ENCODE results near the gene ALPI. TPM values are rescaled to one million over a fixed set of nuclear protein-coding genes. Genes with fewer than 3 reads are reported as not detected.

Gene ALPI
- total RNA-seq, 1 experiment from 2014 or later = not detected

GRCh38 chr2:232466221-232466620, 10.3 kb downstream of the ALPI start:
- no TSS peak for BruUV-seq (replicated peaks)
- ChIA-PET POLR2A (ENCODE audit: unreplicated experiment) (no interaction called here), CTCF (no interaction called here)
- no peaks in the 10 kb centered on the region for H3K4me1 ChIP-seq (replicated peaks; ENCODE audit: insufficient read depth)
- no peak overlapping the region for H3K4me2 ChIP-seq
- no peak overlapping the region for H3K4me3 ChIP-seq
- H3K27ac ChIP-seq = no peak overlapping the region
- no peaks in the 10 kb centered on the region for H4K20me1 ChIP-seq (ENCODE audit: insufficient read depth)
- H3K36me3 ChIP-seq (ENCODE audit: low read depth) = no peaks in the 10 kb centered on the region
- TF ChIP-seq, protein P1, sequence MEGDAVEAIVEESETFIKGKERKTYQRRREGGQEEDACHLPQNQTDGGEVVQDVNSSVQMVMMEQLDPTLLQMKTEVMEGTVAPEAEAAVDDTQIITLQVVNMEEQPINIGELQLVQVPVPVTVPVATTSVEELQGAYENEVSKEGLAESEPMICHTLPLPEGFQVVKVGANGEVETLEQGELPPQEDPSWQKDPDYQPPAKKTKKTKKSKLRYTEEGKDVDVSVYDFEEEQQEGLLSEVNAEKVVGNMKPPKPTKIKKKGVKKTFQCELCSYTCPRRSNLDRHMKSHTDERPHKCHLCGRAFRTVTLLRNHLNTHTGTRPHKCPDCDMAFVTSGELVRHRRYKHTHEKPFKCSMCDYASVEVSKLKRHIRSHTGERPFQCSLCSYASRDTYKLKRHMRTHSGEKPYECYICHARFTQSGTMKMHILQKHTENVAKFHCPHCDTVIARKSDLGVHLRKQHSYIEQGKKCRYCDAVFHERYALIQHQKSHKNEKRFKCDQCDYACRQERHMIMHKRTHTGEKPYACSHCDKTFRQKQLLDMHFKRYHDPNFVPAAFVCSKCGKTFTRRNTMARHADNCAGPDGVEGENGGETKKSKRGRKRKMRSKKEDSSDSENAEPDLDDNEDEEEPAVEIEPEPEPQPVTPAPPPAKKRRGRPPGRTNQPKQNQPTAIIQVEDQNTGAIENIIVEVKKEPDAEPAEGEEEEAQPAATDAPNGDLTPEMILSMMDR (conservative IDR thresholded peaks at IDR 0.05) = no peak
- no peak for TF ChIP-seq EZH2 (IDR thresholded peaks at IDR 0.05; ENCODE audit: low read depth)
- no peak for DNase-seq
- H3K9me2 ChIP-seq (ENCODE audit: insufficient read depth) = no peaks in the 10 kb centered on the region
- no peak overlapping the region for H2AFZ ChIP-seq
- peaks cover 80% of the 10 kb centered on the region for H3K27me3 ChIP-seq (ENCODE audit: insufficient read depth, low read depth)
- H3K9me3 ChIP-seq (ENCODE audit: insufficient read depth, low read depth) = no peaks in the 10 kb centered on the region
- intact Hi-C loops (cut with micrococcal nuclease; ENCODE audit: unreplicated experiment) = no loop called here
- H3K79me2 ChIP-seq (ENCODE audit: low read depth) = no peaks in the 10 kb centered on the region
- H3F3A ChIP-seq (ENCODE audit: insufficient read depth, low read depth) = no peaks in the 10 kb centered on the region

GRCh38 chr2:232473467-232473890, 17.5 kb downstream of the ALPI start:
- Histone ChIP-seq H2AFZ (no peak overlapping the region), H3K9me3 (ENCODE audit: insufficient read depth, low read depth) (no peaks in the 10 kb centered on the region), H3K4me3 (no peak overlapping the region), H3K9me2 (ENCODE audit: insufficient read depth) (no peaks in the 10 kb centered on the region), H3K36me3 (ENCODE audit: low read depth) (no peaks in the 10 kb centered on the region), H3K79me2 (ENCODE audit: low read depth) (no peaks in the 10 kb centered on the region), H3F3A (ENCODE audit: insufficient read depth, low read depth) (no peaks in the 10 kb centered on the region), H3K27me3 (ENCODE audit: insufficient read depth, low read depth) (peaks cover 86% of the 10 kb centered on the region), H3K4me1 (replicated peaks; ENCODE audit: insufficient read depth) (no peaks in the 10 kb centered on the region), H3K4me2 (no peak overlapping the region), H4K20me1 (ENCODE audit: insufficient read depth) (0 out of 2 replicates have a peak, but pooled peaks cover 4% of the 10 kb centered on the region), H3K27ac (no peak overlapping the region)
- intact Hi-C loops (cut with micrococcal nuclease; ENCODE audit: unreplicated experiment) = no loop called here
- no peak for DNase-seq
- ChIA-PET CTCF (no interaction called here), POLR2A (ENCODE audit: unreplicated experiment) (no interaction called here)
- BruUV-seq (replicated peaks) = no TSS peak
- no peak for TF ChIP-seq EZH2 (IDR thresholded peaks at IDR 0.05; ENCODE audit: low read depth)
- TF ChIP-seq, protein P1 (conservative IDR thresholded peaks at IDR 0.05) = no peak

DNA sequence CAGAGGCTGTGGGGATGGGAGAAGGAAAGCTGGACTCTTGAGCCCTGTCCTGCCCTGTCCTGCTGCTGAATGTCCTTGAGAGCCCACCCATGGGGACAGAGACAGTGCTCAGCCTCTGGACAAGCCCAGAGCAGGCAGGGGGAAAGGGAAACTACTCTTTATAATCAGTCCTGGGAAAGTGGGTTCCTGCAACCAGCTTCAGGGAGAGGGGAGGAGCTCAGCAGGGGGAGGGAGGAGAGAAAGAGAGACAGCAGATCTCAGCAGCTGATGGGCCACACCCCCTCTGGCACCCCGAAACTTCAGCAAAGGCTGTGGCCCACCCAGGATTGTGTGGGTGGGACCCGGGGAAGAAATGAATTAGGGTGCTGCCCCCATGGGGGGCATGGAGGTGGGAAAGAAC, 20.1 kb downstream of the ALPI start:
- Histone ChIP-seq H3K4me2 (no peak overlapping the region), H3K9me2 (ENCODE audit: insufficient read depth) (no peaks in the 10 kb centered on the region), H3K79me2 (ENCODE audit: low read depth) (no peaks in the 10 kb centered on the region), H2AFZ (no peak overlapping the region), H3K27ac (no peak overlapping the region), H3F3A (ENCODE audit: insufficient read depth, low read depth) (no peaks in the 10 kb centered on the region), H3K4me1 (replicated peaks; ENCODE audit: insufficient read depth) (no peaks in the 10 kb centered on the region), H3K4me3 (no peak overlapping the region), H3K27me3 (ENCODE audit: insufficient read depth, low read depth) (peaks cover 87% of the 10 kb centered on the region), H3K36me3 (ENCODE audit: low read depth) (no peaks in the 10 kb centered on the region), H3K9me3 (ENCODE audit: insufficient read depth, low read depth) (no peaks in the 10 kb centered on the region), H4K20me1 (ENCODE audit: insufficient read depth) (0 out of 2 replicates have a peak, but pooled peaks cover 4% of the 10 kb centered on the region)
- POLR2A ChIA-PET (ENCODE audit: unreplicated experiment) = no interaction called here
- intact Hi-C loops (cut with micrococcal nuclease; ENCODE audit: unreplicated experiment) = no loop called here
- no TSS peak for BruUV-seq (replicated peaks)
- CTCF ChIA-PET = no interaction called here
- DNase-seq = no peak
- TF ChIP-seq EZH2 (IDR thresholded peaks at IDR 0.05; ENCODE audit: low read depth) = no peak
- TF ChIP-seq, protein P1 (conservative IDR thresholded peaks at IDR 0.05) = no peak

Measured in PC-9 (cell line).